ENCODE data around the gene EPB41. TPM values are rescaled to one million over a fixed set of nuclear protein-coding genes. Genes with fewer than 3 reads are reported as not detected.
"Not testable (repeated sequence)": the region's sequence is repeated elsewhere in the genome, so short reads cannot be mapped to it uniquely, and the experiment has no call there.

Gene EPB41
- total RNA-seq, 2 experiments from 2014 or later = 73.7 to 83.8 TPM

DNA sequence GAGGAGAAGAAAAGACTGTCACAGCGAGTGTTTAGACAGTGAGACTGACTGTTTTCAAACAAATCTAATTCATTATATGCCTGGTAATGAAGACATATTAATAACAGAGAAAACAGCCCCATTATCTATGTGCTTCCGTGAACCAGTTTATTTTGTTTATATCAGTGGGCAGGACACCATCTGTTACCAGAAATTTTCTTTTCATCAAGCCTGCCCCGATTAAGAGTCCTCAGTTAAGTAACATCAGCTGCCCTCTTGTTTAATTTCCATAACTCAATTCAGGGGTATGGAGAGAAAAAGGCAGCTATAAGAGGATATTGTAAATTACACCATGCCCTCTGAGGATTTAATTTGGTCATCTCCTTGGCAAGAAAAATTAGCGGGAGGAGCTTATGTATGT lies 115.3 kb downstream of the EPB41 start:
- H3K4me1 Mint-ChIP-seq = no peaks in the 10 kb centered on the region
- no peak overlapping the region for H3K4me3 Mint-ChIP-seq
- peaks cover 6% of the 10 kb centered on the region for H3K36me3 Mint-ChIP-seq
- no peak for DNase-seq
- ATAC-seq = no peak
- no peaks in the 10 kb centered on the region for H3K9me3 Mint-ChIP-seq (ENCODE audit: low read depth)
- no peaks in the 10 kb centered on the region for H3K27me3 Mint-ChIP-seq
- no peak overlapping the region for H3K27ac Mint-ChIP-seq
- CTCF ChIA-PET = interaction anchor here (1.0 to 10.2 kb wide), 4 partner anchors 9 to 245 kb away, joined by 3 to 217 read pairs (median 4); partner anchors contain the start of gene SRSF4

DNA sequence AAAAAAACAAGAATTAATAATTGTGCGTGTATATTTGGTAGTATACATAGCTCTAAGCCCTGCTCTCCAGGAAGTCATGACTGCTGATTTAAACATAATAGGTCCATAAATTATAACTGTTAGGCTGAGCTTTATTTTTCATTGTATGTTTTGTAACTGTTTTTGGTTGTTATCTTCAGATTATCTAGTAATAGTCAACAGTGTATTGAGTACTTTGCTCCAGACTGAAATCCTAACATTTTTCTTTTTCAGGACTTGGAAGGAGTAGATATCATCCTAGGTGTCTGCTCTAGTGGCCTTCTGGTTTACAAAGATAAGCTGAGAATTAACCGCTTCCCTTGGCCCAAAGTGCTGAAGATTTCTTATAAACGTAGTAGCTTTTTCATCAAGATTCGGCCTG lies 118.5 kb downstream of the EPB41 start:
- H3K4me1 Mint-ChIP-seq = no peaks in the 10 kb centered on the region
- H3K36me3 Mint-ChIP-seq = peaks cover 5% of the 10 kb centered on the region
- H3K4me3 Mint-ChIP-seq = no peak overlapping the region
- H3K27me3 Mint-ChIP-seq = no peaks in the 10 kb centered on the region
- ATAC-seq (no peak), DNase-seq (no peak)
- CTCF ChIA-PET = interaction anchor here (0.9 to 10.2 kb wide), 15 partner anchors 8 to 509 kb away, joined by 3 to 217 read pairs (median 5); partner anchors contain the start of gene EPB41
- H3K27ac Mint-ChIP-seq = no peak overlapping the region
- no peaks in the 10 kb centered on the region for H3K9me3 Mint-ChIP-seq (ENCODE audit: low read depth)

DNA sequence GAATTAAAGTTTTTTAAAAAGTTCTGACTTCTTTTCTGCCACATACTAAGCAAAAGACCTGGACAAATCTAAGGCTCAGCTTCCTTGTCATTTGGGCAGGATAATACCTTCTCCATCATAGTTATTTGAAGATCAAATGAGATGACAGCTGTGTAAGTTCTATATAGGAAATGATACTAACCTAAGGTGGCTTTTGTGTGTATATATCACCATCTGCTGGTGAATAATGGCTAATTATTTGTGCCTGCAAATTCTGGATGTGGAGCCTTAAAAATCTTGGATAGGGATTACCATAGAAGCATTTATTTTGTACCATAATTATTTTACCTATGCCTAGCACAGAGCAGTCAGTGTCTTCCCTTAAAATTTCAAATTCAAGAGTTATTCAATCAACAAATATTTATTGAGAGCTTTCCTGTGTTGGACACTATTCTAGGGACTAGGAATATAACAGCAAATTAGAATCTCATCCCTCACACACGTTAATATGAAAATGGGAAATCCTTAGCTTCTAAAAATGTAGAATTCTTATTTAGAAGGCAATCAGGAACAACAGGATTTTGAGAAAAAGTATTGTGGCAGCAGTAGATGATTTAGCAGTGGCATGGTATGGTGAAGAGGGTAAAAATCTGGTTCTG lies 119.6 kb downstream of the EPB41 start:
- H3K4me3 Mint-ChIP-seq = no peak overlapping the region
- no peak for DNase-seq
- no peaks in the 10 kb centered on the region for H3K4me1 Mint-ChIP-seq
- H3K9me3 Mint-ChIP-seq (ENCODE audit: low read depth) = no peaks in the 10 kb centered on the region
- CTCF ChIA-PET = interaction anchor here (0.7 to 10.2 kb wide), 18 partner anchors 10 to 510 kb away, joined by 3 to 217 read pairs (median 5); partner anchors contain the start of gene EPB41
- H3K36me3 Mint-ChIP-seq = peaks cover 5% of the 10 kb centered on the region
- no peak overlapping the region for H3K27ac Mint-ChIP-seq
- H3K27me3 Mint-ChIP-seq = no peaks in the 10 kb centered on the region
- peak; percentile 63 for ATAC-seq

DNA sequence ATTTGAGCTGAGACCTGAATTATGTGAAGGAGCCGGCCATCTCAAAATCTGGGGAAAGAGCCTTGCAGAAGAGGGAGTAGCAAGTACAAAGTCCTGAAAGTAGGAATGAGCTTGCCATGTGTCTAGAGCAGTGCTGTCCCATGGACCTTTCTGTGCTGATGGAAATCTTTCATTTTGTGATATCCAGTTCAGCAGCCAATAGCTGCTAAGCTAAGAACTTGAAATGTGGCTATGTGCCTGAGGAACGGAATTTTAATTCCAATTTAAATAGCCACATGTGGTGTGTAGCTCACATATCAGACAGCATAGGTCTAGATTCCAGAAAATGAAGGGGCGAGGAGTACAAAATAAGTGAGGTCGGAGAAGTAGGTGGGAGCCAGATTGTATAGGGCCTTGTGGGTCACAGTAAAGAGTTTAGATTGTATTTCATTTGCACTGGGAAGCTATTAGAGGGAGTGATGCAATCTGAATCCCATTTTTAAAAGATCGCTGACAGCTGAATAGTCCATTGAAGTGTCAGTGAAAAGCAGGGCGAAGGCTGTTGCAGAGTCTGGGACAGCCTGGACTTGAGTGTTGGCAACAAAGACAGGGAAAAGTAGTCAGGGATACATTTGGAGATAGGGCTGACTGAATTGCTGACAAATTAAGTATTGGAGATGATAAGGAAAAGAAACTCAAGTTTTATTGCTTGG lies 129.1 kb downstream of the EPB41 start:
- CTCF ChIA-PET = interaction anchor here (0.7 to 2.3 kb wide), 6 partner anchors 9 to 307 kb away, joined by 3 to 8 read pairs (median 4); partner anchors contain the start of gene YTHDF2
- Mint-ChIP-seq H3K9me3 (ENCODE audit: low read depth) (no peaks in the 10 kb centered on the region), H3K36me3 (peaks cover 4% of the 10 kb centered on the region), H3K27ac (no peak overlapping the region), H3K4me1 (no peaks in the 10 kb centered on the region), H3K27me3 (no peaks in the 10 kb centered on the region), H3K4me3 (no peak overlapping the region)
- ATAC-seq (no peak), DNase-seq (no peak)

DNA sequence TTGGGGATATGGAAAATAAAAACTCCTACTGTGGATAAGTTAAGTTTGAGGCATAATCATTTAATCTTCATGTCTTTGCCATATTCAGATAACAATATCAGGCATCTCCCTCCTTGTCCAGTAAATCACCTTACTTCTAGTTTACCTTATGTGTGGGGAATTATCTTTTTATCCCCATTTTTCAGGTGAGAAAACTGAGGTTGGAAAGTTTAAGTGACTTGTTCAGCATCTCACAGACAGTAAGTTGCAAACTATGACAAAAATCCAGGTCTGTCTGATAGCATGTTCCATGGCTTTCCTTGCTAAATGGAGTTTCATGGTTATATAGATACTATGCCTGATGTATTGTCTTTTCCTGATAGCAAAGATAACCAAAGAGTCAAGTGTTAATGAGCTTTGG lies 129.6 kb downstream of the EPB41 start:
- peaks cover 4% of the 10 kb centered on the region for H3K36me3 Mint-ChIP-seq
- H3K27me3 Mint-ChIP-seq = no peaks in the 10 kb centered on the region
- no peaks in the 10 kb centered on the region for H3K9me3 Mint-ChIP-seq (ENCODE audit: low read depth)
- CTCF ChIA-PET = interaction anchor here (0.8 to 2.3 kb wide), 4 partner anchors 10 to 168 kb away, joined by 3 to 8 read pairs (median 4); no protein-coding TSS in a partner anchor
- no peak overlapping the region for H3K27ac Mint-ChIP-seq
- DNase-seq (no peak), ATAC-seq (no peak)
- no peaks in the 10 kb centered on the region for H3K4me1 Mint-ChIP-seq
- H3K4me3 Mint-ChIP-seq = no peak overlapping the region

DNA sequence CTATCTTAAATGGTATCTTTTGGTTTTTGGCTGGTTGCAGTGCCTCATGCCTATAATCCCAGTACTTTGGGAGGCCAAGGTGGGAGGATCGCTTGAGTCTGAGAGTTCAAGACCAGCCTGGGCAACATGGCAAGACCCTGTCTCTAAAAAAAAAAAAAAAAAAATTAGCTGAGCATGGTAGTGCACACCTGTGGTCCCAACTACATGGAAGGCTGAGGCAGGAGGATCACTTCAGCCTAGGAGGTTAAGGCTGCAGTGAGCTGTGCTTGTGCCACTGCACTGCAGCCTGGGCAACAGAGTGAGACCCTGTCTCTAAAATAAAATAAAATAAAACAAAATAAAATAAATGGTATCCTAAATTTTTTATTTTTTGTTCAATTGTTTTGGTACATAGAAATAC lies 131.3 kb downstream of the EPB41 start:
- H3K4me1 Mint-ChIP-seq; H3K9me3 Mint-ChIP-seq (ENCODE audit: low read depth); CTCF ChIA-PET; H3K27me3 Mint-ChIP-seq; DNase-seq; H3K4me3 Mint-ChIP-seq; ATAC-seq; H3K36me3 Mint-ChIP-seq; H3K27ac Mint-ChIP-seq: not testable (repeated sequence)

DNA sequence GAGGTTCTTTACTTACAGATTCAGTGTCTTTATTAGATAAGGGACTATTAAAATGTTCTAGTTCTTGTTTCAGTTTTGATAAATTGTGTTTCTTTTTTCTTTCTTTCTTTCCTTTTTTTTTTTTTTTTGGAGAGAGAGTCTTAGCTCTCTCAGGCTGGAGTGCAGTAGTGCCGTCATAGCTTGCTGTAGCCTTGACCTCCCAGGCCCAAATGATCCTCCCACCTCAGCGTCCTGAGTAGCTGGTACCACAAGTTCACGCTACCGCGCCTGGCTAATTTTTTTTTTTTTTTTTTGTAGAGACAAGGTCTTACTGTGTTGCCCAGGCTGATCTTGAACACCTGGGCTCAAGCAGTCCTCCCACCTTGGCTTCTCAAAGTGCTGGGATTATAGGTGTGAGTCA lies 132.8 kb downstream of the EPB41 start:
- Mint-ChIP-seq H3K4me1 (no peaks in the 10 kb centered on the region), H3K27me3 (no peaks in the 10 kb centered on the region), H3K36me3 (peaks cover 3% of the 10 kb centered on the region), H3K4me3 (no peak overlapping the region), H3K9me3 (ENCODE audit: low read depth) (no peaks in the 10 kb centered on the region), H3K27ac (no peak overlapping the region)
- DNase-seq (no peak), ATAC-seq (no peak)
- CTCF ChIA-PET = interaction anchor here (0.7 to 2.1 kb wide), 2 partner anchors 53 to 155 kb away, joined by 3 to 6 read pairs; no protein-coding TSS in a partner anchor

DNA sequence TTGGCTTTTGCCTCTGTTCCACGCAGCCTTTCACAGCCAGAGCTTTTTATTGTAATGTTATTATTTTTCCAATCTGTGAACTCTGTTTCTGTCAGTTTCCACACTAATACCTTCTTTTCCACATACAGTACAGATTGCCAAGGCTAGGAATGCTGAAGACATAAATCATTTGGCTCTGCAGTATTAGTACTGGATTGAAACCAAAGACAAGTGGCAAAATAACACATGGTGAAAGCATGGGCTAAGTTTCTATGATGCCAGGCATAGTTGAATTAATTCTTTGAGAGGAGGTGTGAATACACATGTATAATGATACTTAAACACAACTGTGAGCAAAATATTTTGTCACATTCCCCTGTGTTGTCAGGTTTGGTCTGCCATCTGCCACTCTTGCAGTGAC lies 135.8 kb downstream of the EPB41 start:
- CTCF ChIA-PET = interaction anchor here (1.4 kb wide), 1 partner anchor 16 kb away, joined by 3 read pairs; no protein-coding TSS in a partner anchor

DNA sequence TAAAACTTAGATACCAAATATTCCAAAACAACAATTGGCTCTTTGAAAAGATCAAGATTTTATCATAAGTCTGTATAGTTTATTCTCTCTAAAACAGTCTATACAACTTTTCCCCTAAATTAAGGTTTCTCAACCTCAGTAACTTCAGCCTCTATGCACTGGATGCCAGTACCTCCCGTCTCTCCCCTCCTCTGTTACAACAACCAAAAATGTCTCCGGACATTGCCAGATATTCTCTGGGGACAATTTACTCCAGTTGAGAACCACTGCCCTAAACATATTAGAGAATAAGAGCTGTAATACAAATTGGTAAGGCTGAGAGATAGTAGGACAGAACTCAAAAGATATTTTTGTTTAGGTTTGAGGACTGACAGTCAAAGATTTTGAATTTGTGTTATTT lies 137.7 kb downstream of the EPB41 start:
- H3K36me3 Mint-ChIP-seq = peaks cover 4% of the 10 kb centered on the region
- no peaks in the 10 kb centered on the region for H3K4me1 Mint-ChIP-seq
- ATAC-seq = no peak
- H3K27ac Mint-ChIP-seq = no peak overlapping the region
- H3K27me3 Mint-ChIP-seq = no peaks in the 10 kb centered on the region
- H3K9me3 Mint-ChIP-seq (ENCODE audit: low read depth) = no peaks in the 10 kb centered on the region
- H3K4me3 Mint-ChIP-seq = no peak overlapping the region
- CTCF ChIA-PET = no interaction called here
- no peak for DNase-seq

More for the DNA sequence above, 135.8 kb downstream of the EPB41 start:
- no peak for ATAC-seq
- peaks cover 4% of the 10 kb centered on the region for H3K36me3 Mint-ChIP-seq
- H3K27me3 Mint-ChIP-seq = no peaks in the 10 kb centered on the region
- H3K9me3 Mint-ChIP-seq (ENCODE audit: low read depth) = no peaks in the 10 kb centered on the region
- no peak overlapping the region for H3K4me3 Mint-ChIP-seq
- DNase-seq = no peak
- no peaks in the 10 kb centered on the region for H3K4me1 Mint-ChIP-seq
- H3K27ac Mint-ChIP-seq = no peak overlapping the region

DNA sequence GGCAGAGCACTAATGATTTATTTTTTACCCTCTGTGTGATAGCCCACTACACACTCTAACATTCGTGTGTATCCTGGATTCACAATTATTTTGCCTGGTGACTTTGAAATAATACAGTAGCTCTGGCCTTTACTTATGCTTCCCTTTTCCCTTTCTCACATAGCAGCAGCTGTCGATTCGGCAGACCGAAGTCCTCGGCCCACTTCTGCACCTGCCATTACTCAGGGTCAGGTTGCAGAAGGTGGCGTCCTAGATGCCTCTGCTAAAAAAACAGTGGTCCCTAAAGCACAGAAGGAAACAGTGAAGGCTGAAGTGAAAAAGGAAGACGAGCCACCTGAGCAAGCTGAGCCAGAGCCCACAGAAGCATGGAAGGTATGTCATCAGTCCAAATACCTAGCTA lies 138.6 kb downstream of the EPB41 start:
- H3K27me3 Mint-ChIP-seq = no peaks in the 10 kb centered on the region
- ATAC-seq (no peak), DNase-seq (no peak)
- CTCF ChIA-PET = interaction anchor here (1.4 kb wide), 1 partner anchor 176 kb away, joined by 3 read pairs; no protein-coding TSS in a partner anchor
- H3K4me1 Mint-ChIP-seq = no peaks in the 10 kb centered on the region
- peaks cover 4% of the 10 kb centered on the region for H3K36me3 Mint-ChIP-seq
- H3K9me3 Mint-ChIP-seq (ENCODE audit: low read depth) = no peaks in the 10 kb centered on the region
- H3K27ac Mint-ChIP-seq = no peak overlapping the region
- no peak overlapping the region for H3K4me3 Mint-ChIP-seq

DNA sequence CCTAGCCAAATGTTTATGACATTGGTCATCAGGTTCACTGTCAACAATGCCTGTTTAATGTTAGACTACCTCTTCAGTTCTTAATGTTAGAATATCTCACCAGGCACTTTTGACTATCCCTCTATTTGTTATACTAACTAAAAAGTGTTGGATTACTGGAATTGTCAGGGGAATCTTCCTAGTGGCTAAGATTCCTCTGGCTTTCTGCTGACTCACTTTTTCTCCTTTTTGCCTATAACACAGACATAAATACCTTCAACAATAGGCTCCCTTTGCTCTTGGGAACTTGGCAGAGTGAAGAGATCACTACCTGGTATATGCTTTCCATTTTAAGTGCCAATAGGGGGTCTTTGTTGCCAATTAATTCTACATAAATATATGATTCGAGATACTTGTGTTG lies 140.8 kb downstream of the EPB41 start:
- no peaks in the 10 kb centered on the region for H3K27me3 Mint-ChIP-seq
- H3K4me3 Mint-ChIP-seq = no peak overlapping the region
- no peaks in the 10 kb centered on the region for H3K4me1 Mint-ChIP-seq
- H3K27ac Mint-ChIP-seq = no peak overlapping the region
- no peak for ATAC-seq
- DNase-seq = no peak
- peaks cover 4% of the 10 kb centered on the region for H3K36me3 Mint-ChIP-seq
- CTCF ChIA-PET = no interaction called here
- no peaks in the 10 kb centered on the region for H3K9me3 Mint-ChIP-seq (ENCODE audit: low read depth)

DNA sequence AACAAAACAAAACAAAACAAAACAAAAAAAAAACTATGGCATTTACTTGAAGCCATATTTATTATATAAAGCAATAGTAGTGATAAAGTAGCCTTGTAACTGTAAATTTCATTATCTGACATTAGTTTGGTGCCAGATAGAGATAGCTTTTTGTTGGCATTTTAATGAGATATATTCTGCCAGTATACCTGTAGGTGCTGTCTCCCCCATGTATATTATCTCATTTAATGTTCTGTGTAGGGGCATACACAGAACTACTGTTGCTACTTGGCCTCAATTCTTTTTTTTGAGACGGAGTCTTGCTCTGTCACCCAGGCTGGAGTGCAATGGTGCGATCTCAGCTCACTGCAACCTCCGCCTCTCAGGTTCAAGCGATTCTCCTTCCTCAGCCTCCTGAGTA lies 141.9 kb downstream of the EPB41 start:
- Mint-ChIP-seq H3K9me3 (ENCODE audit: low read depth) (no peaks in the 10 kb centered on the region), H3K4me1 (no peaks in the 10 kb centered on the region), H3K27ac (no peak overlapping the region), H3K36me3 (peaks cover 4% of the 10 kb centered on the region), H3K27me3 (no peaks in the 10 kb centered on the region), H3K4me3 (no peak overlapping the region)
- CTCF ChIA-PET = interaction anchor here (0.6 to 1.2 kb wide), 4 partner anchors 14 to 145 kb away, joined by 3 to 5 read pairs (median 3); no protein-coding TSS in a partner anchor
- no peak for DNase-seq
- ATAC-seq = no peak

DNA sequence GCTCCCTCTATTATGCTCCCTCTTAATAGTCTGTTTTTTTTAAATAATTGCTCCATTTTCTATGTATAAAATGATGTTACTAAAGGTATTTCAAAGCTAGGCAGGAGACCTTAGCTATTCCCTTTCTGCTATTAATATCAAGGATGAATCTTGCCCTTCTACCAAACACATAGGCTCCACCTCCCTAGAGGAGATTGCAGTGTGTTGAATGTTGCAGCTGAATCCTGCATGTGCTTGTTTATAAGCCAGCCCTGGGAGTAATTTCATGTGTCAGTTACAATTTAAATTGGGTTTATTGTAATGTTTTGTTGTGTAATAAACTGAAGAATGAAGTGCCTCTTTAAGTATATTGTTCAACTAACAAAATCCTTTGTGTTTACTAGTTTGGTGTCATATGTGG lies 143.3 kb downstream of the EPB41 start:
- CTCF ChIA-PET = no interaction called here
- Mint-ChIP-seq H3K36me3 (peaks cover 4% of the 10 kb centered on the region), H3K27me3 (no peaks in the 10 kb centered on the region), H3K9me3 (ENCODE audit: low read depth) (no peaks in the 10 kb centered on the region), H3K4me1 (peaks cover 8% of the 10 kb centered on the region), H3K27ac (no peak overlapping the region), H3K4me3 (no peak overlapping the region)
- ATAC-seq (no peak), DNase-seq (no peak)

All from activated CD8-positive, alpha-beta memory T cell treated with anti-CD3 and anti-CD28 coated beads, Interleukin-2, amount 10 ng/mL, durations not matched to agents 7 days and 5 days (primary cell).